ENCODE data around the gene DES. TPM values are rescaled to one million over a fixed set of nuclear protein-coding genes. Genes with fewer than 3 reads are reported as not detected.

The DES gene
- total RNA-seq, 2 experiments from 2014 or later, result not detected

DNA sequence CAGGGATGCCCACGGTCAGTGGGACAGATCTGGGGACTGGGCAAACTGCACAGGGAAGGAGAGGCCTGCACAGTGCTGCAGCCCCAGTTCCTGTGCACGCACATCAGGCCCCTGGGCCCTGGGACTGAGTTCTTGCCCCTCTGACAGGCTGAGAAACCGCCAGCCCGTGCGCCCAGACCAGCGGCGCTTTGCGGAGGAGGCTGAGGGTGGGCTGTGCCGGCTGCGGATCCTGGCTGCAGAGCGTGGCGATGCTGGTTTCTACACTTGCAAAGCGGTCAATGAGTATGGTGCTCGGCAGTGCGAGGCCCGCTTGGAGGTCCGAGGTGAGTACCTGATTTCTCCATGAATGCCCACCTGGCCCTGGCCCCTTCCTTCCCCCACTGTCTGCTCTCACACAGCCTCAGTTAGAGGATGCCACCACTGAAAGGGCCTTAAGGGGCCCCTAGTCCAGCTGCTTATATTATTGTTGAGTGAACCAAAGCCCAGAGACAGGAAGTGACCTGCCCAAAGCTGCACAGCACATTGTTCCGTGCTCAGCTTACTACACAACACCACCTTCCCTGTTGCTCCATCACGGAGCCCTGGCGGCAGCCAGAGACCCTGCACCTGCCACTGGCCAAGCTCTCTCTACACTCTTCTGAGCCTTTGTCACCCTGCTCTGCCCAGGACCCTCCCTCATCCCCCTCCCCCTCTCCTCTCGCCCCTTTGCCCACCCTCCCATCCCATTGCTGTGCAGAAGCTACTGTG, 46.3 kb downstream of the DES start:
- no peak overlapping the region for H3K4me2 ChIP-seq (ENCODE audit: low read length)
- no peaks in the 10 kb centered on the region for H3K9me3 ChIP-seq (ENCODE audit: low read length)
- no peak overlapping the region for H2AFZ ChIP-seq (ENCODE audit: low read length)
- ChIA-PET CTCF (ENCODE audit: unreplicated experiment) (interaction anchor here (0.7 kb wide), 1 partner anchor 57 kb away, joined by 4 read pairs; no protein-coding TSS in a partner anchor), POLR2A (interaction anchor here (0.5 to 1.1 kb wide), 3 partner anchors 9 to 18 kb away, joined by 3 read pairs; no protein-coding TSS in a partner anchor)
- H3K36me3 ChIP-seq (ENCODE audit: insufficient read depth, low read length), result no peaks in the 10 kb centered on the region
- TF ChIP-seq, protein P1, sequence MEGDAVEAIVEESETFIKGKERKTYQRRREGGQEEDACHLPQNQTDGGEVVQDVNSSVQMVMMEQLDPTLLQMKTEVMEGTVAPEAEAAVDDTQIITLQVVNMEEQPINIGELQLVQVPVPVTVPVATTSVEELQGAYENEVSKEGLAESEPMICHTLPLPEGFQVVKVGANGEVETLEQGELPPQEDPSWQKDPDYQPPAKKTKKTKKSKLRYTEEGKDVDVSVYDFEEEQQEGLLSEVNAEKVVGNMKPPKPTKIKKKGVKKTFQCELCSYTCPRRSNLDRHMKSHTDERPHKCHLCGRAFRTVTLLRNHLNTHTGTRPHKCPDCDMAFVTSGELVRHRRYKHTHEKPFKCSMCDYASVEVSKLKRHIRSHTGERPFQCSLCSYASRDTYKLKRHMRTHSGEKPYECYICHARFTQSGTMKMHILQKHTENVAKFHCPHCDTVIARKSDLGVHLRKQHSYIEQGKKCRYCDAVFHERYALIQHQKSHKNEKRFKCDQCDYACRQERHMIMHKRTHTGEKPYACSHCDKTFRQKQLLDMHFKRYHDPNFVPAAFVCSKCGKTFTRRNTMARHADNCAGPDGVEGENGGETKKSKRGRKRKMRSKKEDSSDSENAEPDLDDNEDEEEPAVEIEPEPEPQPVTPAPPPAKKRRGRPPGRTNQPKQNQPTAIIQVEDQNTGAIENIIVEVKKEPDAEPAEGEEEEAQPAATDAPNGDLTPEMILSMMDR (conservative IDR thresholded peaks at IDR 0.05; ENCODE audit: low read length), result no peak
- TF ChIP-seq EZH2phosphoT487 (IDR thresholded peaks at IDR 0.05; ENCODE audit: borderline replicate concordance, low read depth, low read length), result no peak
- H3K4me1 ChIP-seq (ENCODE audit: insufficient read depth, low read length, poor library complexity, severe bottlenecking), result peaks cover 4% of the 10 kb centered on the region
- no peaks in the 10 kb centered on the region for H3K79me2 ChIP-seq (ENCODE audit: insufficient read depth, low read depth, low read length)
- no peaks in the 10 kb centered on the region for H3K9me2 ChIP-seq (ENCODE audit: insufficient read depth, low read length)
- no peak overlapping the region for H3K27ac ChIP-seq (ENCODE audit: low read depth, low read length, poor library complexity, severe bottlenecking)
- DNase-seq (ENCODE audit: low spot score), result no peak
- H3K4me3 ChIP-seq (ENCODE audit: low read depth, low read length, poor library complexity, severe bottlenecking), result no peak overlapping the region
- BruUV-seq (replicated peaks), result no TSS peak
- intact Hi-C loops (cut with micrococcal nuclease; ENCODE audit: unreplicated experiment), result no loop called here
- no peaks in the 10 kb centered on the region for H4K20me1 ChIP-seq (ENCODE audit: insufficient read depth, low read length)

DNA sequence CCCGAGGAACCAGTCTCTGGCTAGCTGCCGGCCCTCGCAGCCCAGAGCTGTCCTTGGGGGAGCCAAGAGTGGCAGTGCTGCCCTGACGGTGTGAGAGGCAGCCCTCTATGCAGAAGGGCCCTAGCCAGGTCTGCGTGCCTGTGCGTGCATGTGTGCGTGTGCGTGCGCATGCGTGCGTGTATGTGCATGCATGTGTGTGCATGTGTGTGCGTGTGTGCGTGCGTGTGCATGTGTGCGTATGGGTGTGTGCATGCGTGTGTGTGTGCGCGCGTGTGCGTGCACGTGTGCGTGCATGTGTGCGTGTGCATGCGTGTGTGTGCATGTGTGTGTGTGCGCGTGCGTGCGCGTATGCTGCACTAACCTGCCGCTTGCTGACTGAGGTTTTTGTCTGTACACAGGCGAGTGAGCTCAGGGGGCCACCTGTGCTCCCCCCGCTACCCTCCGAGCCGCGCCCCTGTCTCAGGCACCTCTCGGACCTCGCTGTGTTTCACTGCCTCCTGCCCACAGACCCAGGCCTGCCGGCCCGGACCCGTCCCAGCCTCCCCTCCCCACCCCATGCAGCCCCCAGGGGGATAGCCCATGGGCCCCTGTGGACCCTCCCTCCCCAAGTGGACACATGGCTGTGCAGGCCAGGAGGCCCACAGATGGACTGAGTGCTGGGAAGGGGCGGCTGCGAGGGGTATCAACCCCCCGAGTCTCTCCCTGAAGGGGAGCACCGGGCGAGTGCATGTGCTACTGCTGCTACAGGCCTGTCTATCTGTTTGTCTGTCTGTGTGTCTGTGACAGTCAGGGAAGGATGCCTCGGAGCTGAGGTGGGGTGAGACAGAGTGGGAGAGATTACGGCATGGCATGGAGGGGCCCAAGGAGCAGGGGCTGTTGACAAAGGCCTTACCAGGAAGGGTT, 47.7 kb downstream of the DES start:
- Histone ChIP-seq H3K9me2 (ENCODE audit: insufficient read depth, low read length) (no peaks in the 10 kb centered on the region), H2AFZ (ENCODE audit: low read length) (no peak overlapping the region), H4K20me1 (ENCODE audit: insufficient read depth, low read length) (no peaks in the 10 kb centered on the region), H3K4me1 (ENCODE audit: insufficient read depth, low read length, poor library complexity, severe bottlenecking) (peaks cover 2% of the 10 kb centered on the region), H3K79me2 (ENCODE audit: insufficient read depth, low read depth, low read length) (no peaks in the 10 kb centered on the region), H3K4me2 (ENCODE audit: low read length) (no peak overlapping the region), H3K4me3 (ENCODE audit: low read depth, low read length, poor library complexity, severe bottlenecking) (no peak overlapping the region), H3K27ac (ENCODE audit: low read depth, low read length, poor library complexity, severe bottlenecking) (no peak overlapping the region), H3K36me3 (ENCODE audit: insufficient read depth, low read length) (no peaks in the 10 kb centered on the region), H3K9me3 (ENCODE audit: low read length) (no peaks in the 10 kb centered on the region)
- CTCF ChIA-PET (ENCODE audit: unreplicated experiment), result no interaction called here
- POLR2A ChIA-PET, result no interaction called here
- no peak for TF ChIP-seq EZH2phosphoT487 (IDR thresholded peaks at IDR 0.05; ENCODE audit: borderline replicate concordance, low read depth, low read length)
- TF ChIP-seq, protein P1 (conservative IDR thresholded peaks at IDR 0.05; ENCODE audit: low read length), result no peak
- DNase-seq (ENCODE audit: low spot score), result no peak
- no TSS peak for BruUV-seq (replicated peaks)
- intact Hi-C loops (cut with micrococcal nuclease; ENCODE audit: unreplicated experiment), result no loop called here
